H9 (cell line): ENCODE results near the gene NCDN. TPM values are rescaled to one million over a fixed set of nuclear protein-coding genes. Genes with fewer than 3 reads are reported as not detected.

Experiments
- DNase-seq: peaks from one replicate; pipeline ENCODE4 v3.0.0-alpha.2; 2017
- H2AFZ ChIP-seq: one replicate; pipeline ENCODE4 v1.6.1; 2013; ENCODE audit warnings: mild to moderate bottlenecking, low read length, control low read depth, moderate library complexity
- H2AK5ac ChIP-seq: 2 replicates; pipeline ENCODE4 v1.6.1; 2013; ENCODE audit warnings: low read length, control low read depth, mixed read lengths; ENCODE audit not compliant: insufficient read length
- H2BK120ac ChIP-seq: one replicate; pipeline ENCODE4 v1.6.1; 2013; ENCODE audit warnings: low read depth, mild to moderate bottlenecking, low read length, control low read depth, inconsistent platforms; ENCODE audit not compliant: poor library complexity, severe bottlenecking
- H2BK12ac ChIP-seq: 2 replicates; pipeline ENCODE4 v1.6.1; 2013; ENCODE audit warnings: low read length, control low read depth, mixed read lengths, low read depth; ENCODE audit not compliant: insufficient read length
- H2BK15ac ChIP-seq: 2 replicates; pipeline ENCODE4 v1.6.1; 2013; ENCODE audit warnings: low read depth, low read length, control low read depth
- H2BK20ac ChIP-seq: one replicate; pipeline ENCODE4 v1.6.1; 2013; ENCODE audit warnings: low read depth, mild to moderate bottlenecking, low read length, control low read depth, inconsistent platforms; ENCODE audit not compliant: poor library complexity, severe bottlenecking
- H2BK5ac ChIP-seq: 2 replicates; pipeline ENCODE4 v1.6.1; 2013; ENCODE audit warnings: low read length, control low read depth, mixed read lengths; ENCODE audit not compliant: insufficient read length
- H3K14ac ChIP-seq: 2 replicates; pipeline ENCODE4 v1.6.1; 2013; ENCODE audit warnings: low read length, control low read depth; ENCODE audit not compliant: insufficient read depth
- H3K18ac ChIP-seq: 2 replicates; pipeline ENCODE4 v1.6.1; 2013; ENCODE audit warnings: low read depth, mild to moderate bottlenecking, mixed read lengths, low read length, control low read depth; ENCODE audit not compliant: insufficient read length
- H3K23ac ChIP-seq: 2 replicates; pipeline ENCODE4 v1.6.1; 2013; ENCODE audit warnings: low read length, control low read depth, mixed read lengths, low read depth; ENCODE audit not compliant: insufficient read length
- H3K23me2 ChIP-seq: 2 replicates; pipeline ENCODE4 v1.6.1; 2013; ENCODE audit warnings: low read depth, mild to moderate bottlenecking, mixed read lengths, low read length, control low read depth; ENCODE audit not compliant: insufficient read length, poor library complexity, severe bottlenecking
- H3K27ac ChIP-seq: 2 replicates; pipeline ENCODE4 v1.5.1; 2013; ENCODE audit warnings: low read length, control low read depth, mixed read lengths, low read depth; ENCODE audit not compliant: insufficient read length
- H3K27me3 ChIP-seq: 2 replicates; pipeline ENCODE4 v1.6.1; 2013; ENCODE audit warnings: low read length, control low read depth, inconsistent platforms; ENCODE audit not compliant: insufficient read depth
- H3K4ac ChIP-seq: 2 replicates; pipeline ENCODE4 v1.6.1; 2013; ENCODE audit warnings: low read depth, mild to moderate bottlenecking, control low read depth, inconsistent platforms, low read length, moderate library complexity
- H3K4me1 ChIP-seq: 2 replicates; pipeline ENCODE4 v1.6.1; 2013; ENCODE audit warnings: low read length, control low read depth, inconsistent platforms; ENCODE audit not compliant: insufficient read depth
- H3K4me2 ChIP-seq: 2 replicates; pipeline ENCODE4 v1.6.1; 2013; ENCODE audit warnings: low read length, control low read depth, mixed read lengths; ENCODE audit not compliant: insufficient read length, insufficient read depth
- H3K56ac ChIP-seq: 2 replicates; pipeline ENCODE4 v1.6.1; 2013; ENCODE audit warnings: low read depth, mild to moderate bottlenecking, mixed read lengths, low read length, control low read depth; ENCODE audit not compliant: insufficient read length
- H3K79me1 ChIP-seq: 2 replicates; pipeline ENCODE4 v1.6.1; 2013; ENCODE audit warnings: low read depth, mild to moderate bottlenecking, moderate library complexity, low read length, control low read depth, inconsistent platforms; ENCODE audit not compliant: insufficient read depth, poor library complexity, severe bottlenecking
- H3K79me2 ChIP-seq: 2 replicates; pipeline ENCODE4 v1.6.1; 2013; ENCODE audit warnings: low read length, control low read depth, inconsistent platforms; ENCODE audit not compliant: insufficient read depth
- H3K9ac ChIP-seq: 2 replicates; pipeline ENCODE4 v1.6.1; 2013; ENCODE audit warnings: low read length, control low read depth, mixed read lengths; ENCODE audit not compliant: insufficient read length; ENCODE audit errors: extremely low read depth
- H3K9me3 ChIP-seq: one replicate; pipeline ENCODE4 v1.6.1; 2013; ENCODE audit warnings: low read depth, low read length, inconsistent platforms; ENCODE audit not compliant: control insufficient read depth
- H3T11ph ChIP-seq: one replicate; pipeline ENCODE4 v1.6.1; 2013; ENCODE audit warnings: mild to moderate bottlenecking, low read length, control low read depth, inconsistent platforms
- H4K20me1 ChIP-seq: one replicate; pipeline ENCODE4 v1.6.1; 2013; ENCODE audit not compliant: control insufficient read depth, insufficient read length, insufficient read depth
- H4K5ac ChIP-seq: 2 replicates; pipeline ENCODE4 v1.6.1; 2013; ENCODE audit warnings: low read depth, mild to moderate bottlenecking, mixed read lengths, low read length, control low read depth; ENCODE audit not compliant: insufficient read length
- H4K8ac ChIP-seq: replicated peaks from 2 replicates; pipeline ENCODE4 v1.6.1; 2013; ENCODE audit warnings: low read length, control low read depth, mixed read lengths, low read depth; ENCODE audit not compliant: insufficient read length
- H4K91ac ChIP-seq: 2 replicates; pipeline ENCODE4 v1.6.1; 2013; ENCODE audit warnings: low read depth, mild to moderate bottlenecking, moderate library complexity, mixed read lengths, low read length, control low read depth; ENCODE audit not compliant: insufficient read length
- H3K27ac Mint-ChIP-seq, 3 experiments: 2 replicates in 2 of 3; 3 replicates in 1 of 3; pipeline ENCODE4 v1.8.0; 2020 to 2021; ENCODE audit warnings: mixed read lengths in 3 of 3, mild to moderate bottlenecking in 1 of 3, moderate library complexity in 1 of 3
- H3K27me3 Mint-ChIP-seq: 2 replicates; pipeline ENCODE4 v1.8.0; 2021; ENCODE audit warnings: low read depth, mild to moderate bottlenecking, moderate library complexity, mixed read lengths
- H3K36me3 Mint-ChIP-seq, 3 experiments: 2 replicates in 2 of 3; 3 replicates in 1 of 3; pipeline ENCODE4 v1.8.0; 2020 to 2021; ENCODE audit warnings: low read depth in 3 of 3, mixed read lengths in 3 of 3; ENCODE audit not compliant: insufficient read depth in 1 of 3
- H3K4me1 Mint-ChIP-seq, 2 experiments: 2 replicates each; pipeline ENCODE4 v1.8.0; 2020; ENCODE audit warnings: mixed read lengths in 2 of 2
- H3K4me3 Mint-ChIP-seq, 2 experiments: 2 replicates in 1 of 2; 3 replicates in 1 of 2; pipeline ENCODE4 v1.8.0; 2020 to 2021; ENCODE audit warnings: mild to moderate bottlenecking in 2 of 2, mixed read lengths in 2 of 2, moderate library complexity in 1 of 2
- H3K9me3 Mint-ChIP-seq, 2 experiments: 2 replicates in 1 of 2; 3 replicates in 1 of 2; pipeline ENCODE4 v1.8.0; 2020; ENCODE audit warnings: mild to moderate bottlenecking in 2 of 2, mixed read lengths in 2 of 2, moderate library complexity in 1 of 2
- CTCF ChIP-seq: fragments of 200-600 bp; sonication (generic); conservative IDR thresholded peaks from 3 replicates; pipeline ENCODE4 v1.8.0; 2021; ENCODE audit warnings: antibody characterized with exemption, mild to moderate bottlenecking
- WGBS: extraction: QIAGEN DNeasy Blood & Tissue Kit; methylation state at CpG from one replicate; pipeline ENCODE4 v1.1.7; 2013; ENCODE audit warnings: missing lambda C conversion rate, low lambda C conversion rate, mixed read lengths; ENCODE audit not compliant: insufficient read length; ENCODE audit errors: extremely low coverage; 5-methylcytosine and 5-hydroxymethylcytosine counted together
- total RNA-seq: library from RNA; stranded (reverse); gene quantifications from 2 replicates; pipeline ENCODE4 v1.2.1, GENCODE V29; 2021

Gene NCDN
- total RNA-seq, 1 experiment from 2014 or later: 44.2 TPM

- TF ChIP-seq CTCF: no peak
- Histone ChIP-seq H4K20me1 (no peaks in the 10 kb centered on the region), H3K27ac (no peak overlapping the region), H2AFZ (no peak overlapping the region), H4K5ac (no peak overlapping the region), H4K91ac (no peak overlapping the region), H2BK20ac (no peak overlapping the region), H3K9me3 (no peaks in the 10 kb centered on the region), H2BK12ac (no peak overlapping the region), H3K14ac (no peak overlapping the region), H3K79me2 (no peaks in the 10 kb centered on the region), H3K23me2 (peaks cover 7% of the 10 kb centered on the region), H3K4me1 (no peaks in the 10 kb centered on the region), H2BK15ac (no peak overlapping the region), H3K27me3 (peaks cover 2% of the 10 kb centered on the region; the same call in 1 of the 2 replicates), H2AK5ac (no peak overlapping the region), H3K4me2 (no peak overlapping the region), H3K23ac (no peak overlapping the region), H3K18ac (no peak overlapping the region), H3K79me1 (no peaks in the 10 kb centered on the region), H3K4ac (no peak overlapping the region), H3T11ph (no peak overlapping the region), H4K8ac (no peak overlapping the region), H2BK5ac (no peak overlapping the region), H3K9ac (no peak overlapping the region), H3K56ac (no peak overlapping the region), H2BK120ac (no peak overlapping the region)
- Mint-ChIP-seq H3K36me3 (peaks cover 27 to 66% (median 53%) of the 10 kb centered on the region in 3 experiments), H3K27me3 (peaks cover 3% of the 10 kb centered on the region), H3K9me3 (peaks cover 0 to under 1% of the 10 kb centered on the region in 2 experiments; a peak in 1 of 5 replicates), H3K4me3 (no peak overlapping the region), H3K27ac (no peak overlapping the region), H3K4me1 (peaks cover 17 to 23% of the 10 kb centered on the region in 2 experiments)
- DNase-seq: no peak
- no CpG with 5 or more reads among the region's 12 CpGs for WGBS
Measured at GRCh38 chr1:35563166-35563565, 5.6 kb downstream of the NCDN start.
